ENCODE results near the gene MYH13.

The MYH13 gene

GRCh38 chr17:10261098-10261497 is 111.7 kb downstream of the MYH13 start:
- TF ChIP-seq CTCF (IDR thresholded peaks at IDR 0.05; ENCODE audit: low read depth, low read length), result no peak

GRCh38 chr17:10251212-10251948 is 121.4 kb downstream of the MYH13 start:
- TF ChIP-seq CTCF (IDR thresholded peaks at IDR 0.05; ENCODE audit: low read depth, low read length), result no peak
- H3K4me3 ChIP-seq (ENCODE audit: low read depth, low read length), result no peak overlapping the region

More at GRCh38 chr17:10261098-10261497, 111.7 kb downstream of the MYH13 start:
- H3K4me3 ChIP-seq (ENCODE audit: low read depth, low read length), result no peak overlapping the region
